Adrenal gland (tissue), 12 donors: Measurements from ENCODE around the gene DPY30. TPM values are rescaled to one million over a fixed set of nuclear protein-coding genes. Genes with fewer than 3 reads are reported as not detected.

Experiments
- DNase-seq, 7 donors: peaks; one replicate each; pipeline ENCODE4 v3.0.0-alpha.2; 2019 to 2020
- H3K27ac ChIP-seq, 5 donors: fragments of 200-600 bp; sonication (generic) in 4 of 5; 1 replicate in 3 of 5; 2 replicates in 2 of 5; pipeline versions ENCODE4 v1.5.1 to v1.8.0; 2016 to 2020; ENCODE audit warnings: mild to moderate bottlenecking in 1 of 5
- H3K27me3 ChIP-seq: fragments of 200-600 bp; 2 replicates; pipeline ENCODE4 v1.8.0; 2021
- H3K36me3 ChIP-seq, 2 donors: fragments of 200-600 bp; replicated peaks in 1 of 2; 1 replicate in 1 of 2; 2 replicates in 1 of 2; pipeline versions ENCODE4 v1.5.1 to v1.8.0; 2018 to 2022
- H3K4me1 ChIP-seq, 2 donors: fragments of 200-600 bp; replicated peaks in 1 of 2; 1 replicate in 1 of 2; 2 replicates in 1 of 2; pipeline versions ENCODE4 v1.5.1 to v1.8.0; 2018 to 2021
- H3K4me3 ChIP-seq, 4 donors: fragments of 200-600 bp; sonication (generic) in 3 of 4; one replicate each; pipeline ENCODE4 v1.5.1; 2016 to 2018
- H3K9me3 ChIP-seq, 3 donors: fragments of 200-600 bp; sonication (generic) in 1 of 3; replicated peaks in 1 of 3; 1 replicate in 2 of 3; 2 replicates in 1 of 3; pipeline versions ENCODE4 v1.5.1 to v1.8.0; 2016 to 2021
- POLR2A ChIP-seq, 2 donors: fragments of 450-650 bp; IDR thresholded peaks; one replicate each; pipeline ENCODE4 v1.6.1; 2017; ENCODE audit warnings: antibody characterized with exemption in 2 of 2, mild to moderate bottlenecking in 2 of 2, moderate library complexity in 1 of 2
- WGBS, 4 donors: extraction: QIAGEN DNeasy Blood & Tissue Kit in 2 of 4; methylation state at CpG; one replicate each; pipeline versions ENCODE4 v1.1.5 to v1.1.7; 2013 to 2017; 5-methylcytosine and 5-hydroxymethylcytosine counted together
- intact Hi-C, 2 donors: fragments of 100-400 bp; cut with DNase I; formaldehyde crosslinking; loops; one replicate each; pipeline versions ENCODE4 v1.14.1 to v1.15.0; 2022 to 2023
- polyA plus RNA-seq, 3 donors: library from polyadenylated mRNA; stranded (reverse); fragments of 200-250 nt in 2 of 3; fragments of 350-450 nt in 1 of 3; fragmentation: Illumina TruSeq in 1 of 3; extraction: RNeasy Lipid Tissue Mini Kit (QIAGEN cat#74804) in 1 of 3; gene quantifications; one replicate each; pipeline ENCODE4 v1.2.3, GENCODE V29; 2013 to 2014
- total RNA-seq, 9 donors: library from RNA; depleted of rRNA in 4 of 9; stranded (reverse); fragments of >200 nt in 4 of 9; fragments of 120-200 nt in 1 of 9; fragmentation: NEBNext Ultra II Directional in 1 of 9; extraction: Animal tissue kit (Norgen Biotek cat#: 25700) in 1 of 9; gene quantifications; one replicate each; pipeline versions ENCODE4 v1.1.0 to v1.2.4, GENCODE V29; 2013 to 2023
- TF ChIP-seq, protein P1 (sequence below), 6 experiments: fragments of 450-650 bp in 4 of 6; fragments of 200-600 bp in 2 of 6; sonication (generic) in 1 of 6; IDR thresholded peaks; 1 replicate in 5 of 6; 2 replicates in 1 of 6; pipeline versions ENCODE4 v1.5.1 to v1.8.0; 2016 to 2021; ENCODE audit warnings: antibody characterized with exemption in 6 of 6, mild to moderate bottlenecking in 2 of 6, moderate library complexity in 1 of 6
- donor health status: healthy with polysubstance abuse.
- donor health status: Bipolar disorder and iron deficiency.
- donor health status: DM: yes; HTN: yes; CAD: no.
- donor health status: DM: no; HTN: no; CAD: no.
- donor health status: DM: no; HTN: no; CAD: no.
- donor health status: DM: yes; HTN: yes; CAD: no.

DPY30 gene
- total and polyA plus RNA-seq, 12 donors, result 69.5 to 177 (median 94.2) TPM

DNA sequence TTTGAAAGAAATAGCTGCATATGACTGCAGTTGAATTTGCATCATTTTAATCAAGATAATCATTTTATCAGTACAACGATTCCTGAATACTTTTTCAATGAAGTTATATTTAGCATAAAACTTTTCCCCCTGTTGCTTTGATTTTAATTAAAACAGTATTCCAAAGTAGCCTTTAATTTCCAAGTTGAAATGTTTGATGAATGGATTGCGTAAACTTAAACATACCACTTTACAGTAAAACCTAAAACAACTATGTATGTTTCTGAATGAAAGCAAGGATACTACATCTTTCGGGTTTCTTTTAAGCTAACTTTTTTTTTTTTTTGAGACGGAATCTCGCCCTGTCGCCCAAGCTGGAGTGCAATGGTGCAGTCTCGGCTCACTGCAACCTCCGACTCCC, 25.1 kb upstream of the DPY30 start:
- peaks cover 0 to 23% of the 10 kb centered on the region in 2 donors for H3K4me1 ChIP-seq
- no peaks in the 10 kb centered on the region for H3K27me3 ChIP-seq
- H3K9me3 ChIP-seq, result no peaks in the 10 kb centered on the region
- H3K4me3 ChIP-seq, result peak overlapping the region in 3 of 4 donors; percentile 56 to 86 (median 75)
- WGBS, 4 donors, result 79 to 81% (median 80%) methylated on average over 8 of the region's 8 CpGs
- intact Hi-C loops, result no loop called here
- H3K36me3 ChIP-seq, result no peaks in the 10 kb centered on the region
- H3K27ac ChIP-seq, result peak overlapping the region in 3 of 5 donors; percentile 87 to 93 (median 92)
- no peak for DNase-seq
- TF ChIP-seq, protein P1, sequence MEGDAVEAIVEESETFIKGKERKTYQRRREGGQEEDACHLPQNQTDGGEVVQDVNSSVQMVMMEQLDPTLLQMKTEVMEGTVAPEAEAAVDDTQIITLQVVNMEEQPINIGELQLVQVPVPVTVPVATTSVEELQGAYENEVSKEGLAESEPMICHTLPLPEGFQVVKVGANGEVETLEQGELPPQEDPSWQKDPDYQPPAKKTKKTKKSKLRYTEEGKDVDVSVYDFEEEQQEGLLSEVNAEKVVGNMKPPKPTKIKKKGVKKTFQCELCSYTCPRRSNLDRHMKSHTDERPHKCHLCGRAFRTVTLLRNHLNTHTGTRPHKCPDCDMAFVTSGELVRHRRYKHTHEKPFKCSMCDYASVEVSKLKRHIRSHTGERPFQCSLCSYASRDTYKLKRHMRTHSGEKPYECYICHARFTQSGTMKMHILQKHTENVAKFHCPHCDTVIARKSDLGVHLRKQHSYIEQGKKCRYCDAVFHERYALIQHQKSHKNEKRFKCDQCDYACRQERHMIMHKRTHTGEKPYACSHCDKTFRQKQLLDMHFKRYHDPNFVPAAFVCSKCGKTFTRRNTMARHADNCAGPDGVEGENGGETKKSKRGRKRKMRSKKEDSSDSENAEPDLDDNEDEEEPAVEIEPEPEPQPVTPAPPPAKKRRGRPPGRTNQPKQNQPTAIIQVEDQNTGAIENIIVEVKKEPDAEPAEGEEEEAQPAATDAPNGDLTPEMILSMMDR (IDR thresholded peaks at IDR 0.05), result no peak
- no peak for TF ChIP-seq POLR2A (IDR thresholded peaks at IDR 0.05)

DNA sequence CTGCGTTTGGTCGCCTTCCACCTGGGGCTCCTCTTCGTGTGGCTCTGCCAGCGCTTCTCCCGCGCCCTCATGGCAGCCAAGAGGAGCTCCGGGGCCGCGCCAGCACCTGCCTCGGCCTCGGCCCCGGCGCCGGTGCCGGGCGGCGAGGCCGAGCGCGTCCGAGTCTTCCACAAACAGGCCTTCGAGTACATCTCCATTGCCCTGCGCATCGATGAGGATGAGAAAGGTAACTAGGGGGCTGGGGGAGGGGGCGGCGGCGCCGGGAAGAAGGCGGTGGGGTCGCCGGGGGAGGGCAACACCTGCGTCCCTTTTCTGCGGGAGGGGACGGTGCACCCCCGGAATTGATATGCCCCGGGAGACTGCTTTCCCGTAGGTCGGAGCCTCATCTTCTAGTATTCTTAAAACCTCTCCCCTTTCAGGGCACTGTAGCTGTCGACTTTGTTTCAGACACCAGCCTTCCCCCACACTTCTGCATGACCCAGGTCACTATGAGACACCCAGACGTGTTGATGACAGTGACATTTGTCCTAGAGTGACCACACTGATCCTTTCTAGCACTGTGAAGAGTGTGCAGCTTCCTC, 24.5 kb upstream of the DPY30 start:
- peak; percentile 35 to 65 for TF ChIP-seq POLR2A (IDR thresholded peaks at IDR 0.05)
- TF ChIP-seq, protein P1 (IDR thresholded peaks at IDR 0.05), result no peak
- intact Hi-C loops, result no loop called here
- peak in 4 of 7 donors; percentile 18 to 56 (median 23) for DNase-seq

DNA sequence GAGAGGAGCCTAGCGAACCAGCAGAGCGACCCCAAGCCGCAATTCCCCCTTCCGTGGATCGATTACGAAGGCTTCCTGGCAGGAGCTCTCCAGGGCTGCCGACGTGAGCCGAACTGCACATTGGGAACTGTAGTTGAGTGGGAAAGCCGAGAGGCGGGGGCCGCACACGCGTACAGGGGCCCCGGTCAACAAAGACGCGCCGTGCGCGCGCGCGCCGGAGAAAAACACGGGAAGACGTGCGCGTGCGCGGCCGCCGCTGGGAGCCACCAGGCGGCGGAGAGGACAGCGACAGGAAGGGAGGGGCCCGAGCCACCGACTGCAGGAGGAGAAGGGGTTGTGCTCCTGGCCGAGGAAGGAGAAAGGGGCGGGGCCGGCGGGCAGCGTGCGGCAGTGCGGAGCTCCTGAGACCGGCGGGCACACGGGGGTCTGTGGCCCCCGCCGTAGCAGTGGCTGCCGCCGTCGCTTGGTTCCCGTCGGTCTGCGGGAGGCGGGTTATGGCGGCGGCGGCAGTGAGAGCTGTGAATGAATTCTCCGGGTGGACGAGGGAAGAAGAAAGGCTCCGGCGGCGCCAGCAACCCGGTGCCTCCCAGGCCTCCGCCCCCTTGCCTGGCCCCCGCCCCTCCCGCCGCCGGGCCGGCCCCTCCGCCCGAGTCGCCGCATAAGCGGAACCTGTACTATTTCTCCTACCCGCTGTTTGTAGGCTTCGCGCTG, 23.9 kb upstream of the DPY30 start, which contains the start of gene SPAST:
TSS of gene SPAST (plus strand) at position 247 of the 711 bp plus-strand sequence. CDS start at position 523, 276 bp downstream.
- WGBS, 4 donors, result 0 to 1% (median 0%) methylated on average over 37 to 78 of the region's 79 CpGs
- Histone ChIP-seq H3K4me3 (peak within 1 kb of the TSS; percentile 75 to 87 (median 84)), H3K9me3 (no peaks in the 10 kb centered on the region), H3K36me3 (no peaks in the 10 kb centered on the region), H3K27me3 (no peaks in the 10 kb centered on the region), H3K27ac (peak within 1 kb of the TSS; percentile 91 to 97 (median 92)), H3K4me1 (peaks cover 0 to 18% of the 10 kb centered on the region in 2 donors)
- TF ChIP-seq POLR2A (IDR thresholded peaks at IDR 0.05), result peak in 1 of 2 donors; percentile 88
- TF ChIP-seq, protein P1 (IDR thresholded peaks at IDR 0.05), result peak; percentile 41 to 90 (median 80)
- intact Hi-C loops, result no loop called here
- DNase-seq, result peak; percentile 97 to 99 (median 98)

More for the DNA sequence above, 24.5 kb upstream of the DPY30 start:
- no peaks in the 10 kb centered on the region for H3K36me3 ChIP-seq
- no peaks in the 10 kb centered on the region for H3K9me3 ChIP-seq
- H3K4me1 ChIP-seq, result peaks cover 0 to 20% of the 10 kb centered on the region in 2 donors
- H3K27ac ChIP-seq, result peak overlapping the region in 4 of 5 donors; percentile 87 to 93 (median 92)
- 0 to 2% (median 0%) methylated on average over 13 to 40 of the region's 40 CpGs for WGBS, 4 donors
- H3K27me3 ChIP-seq, result no peaks in the 10 kb centered on the region
- H3K4me3 ChIP-seq, result peak overlapping the region; percentile 46 to 86 (median 66)
